Inferior parietal cortex (tissue), 1 donor: ENCODE data around the gene EFCAB6.

Experiments used
- DNase-seq: peaks from one replicate; pipeline ENCODE4 v3.0.0-alpha.2; 2016; ENCODE audit errors: extremely low spot score

EFCAB6 gene

GRCh38 chr22:43745783-43746356, 66.2 kb downstream of the EFCAB6 start:
- DNase-seq = no peak

GRCh38 chr22:43745411-43745770, 66.7 kb downstream of the EFCAB6 start:
- no peak for DNase-seq

- DNase-seq = no peak
These were observed 67.2 kb downstream of the EFCAB6 start for GRCh38 chr22:43744700-43745410.

GRCh38 chr22:43743929-43744643, 68.0 kb downstream of the EFCAB6 start:
- no peak for DNase-seq

- DNase-seq = no peak
These were observed 69.0 kb downstream of the EFCAB6 start for GRCh38 chr22:43743131-43743530.

GRCh38 chr22:43742154-43742950, 69.8 kb downstream of the EFCAB6 start:
- DNase-seq = no peak

GRCh38 chr22:43740587-43741270, 71.4 kb downstream of the EFCAB6 start:
- no peak for DNase-seq

- DNase-seq = no peak
These were observed 72.2 kb downstream of the EFCAB6 start for GRCh38 chr22:43739851-43740379.

- no peak for DNase-seq
These were observed 74.8 kb downstream of the EFCAB6 start for GRCh38 chr22:43737150-43737828.

GRCh38 chr22:43736651-43737050, 75.5 kb downstream of the EFCAB6 start:
- DNase-seq = no peak

GRCh38 chr22:43734370-43735150, 77.5 kb downstream of the EFCAB6 start:
- DNase-seq = no peak

- DNase-seq = no peak
These were observed 79.0 kb downstream of the EFCAB6 start for GRCh38 chr22:43733138-43733537.

- DNase-seq = no peak
These were observed 80.1 kb downstream of the EFCAB6 start for GRCh38 chr22:43731988-43732387.

- DNase-seq = no peak
These were observed 85.1 kb downstream of the EFCAB6 start for GRCh38 chr22:43726964-43727543.

GRCh38 chr22:43726322-43726721, 85.8 kb downstream of the EFCAB6 start:
- DNase-seq = no peak

GRCh38 chr22:43723816-43724215, 88.3 kb downstream of the EFCAB6 start:
- no peak for DNase-seq

- DNase-seq = no peak
These were observed 89.7 kb downstream of the EFCAB6 start for GRCh38 chr22:43722444-43722843.

- no peak for DNase-seq
These were observed 91.4 kb downstream of the EFCAB6 start for GRCh38 chr22:43720716-43721115.

- no peak for DNase-seq
These were observed 98.0 kb downstream of the EFCAB6 start for GRCh38 chr22:43714104-43714503.

- no peak for DNase-seq
These were observed 100.4 kb downstream of the EFCAB6 start for GRCh38 chr22:43711681-43712080.
